Stimulated activated CD8-positive, alpha-beta memory T cell treated with anti-CD3 and anti-CD28 coated beads, Interleukin-2, amount 100 ng/mL, for 1 hour (primary cell): ENCODE results near the gene RBBP9.
"Not testable (repeated sequence)": the region's sequence is repeated elsewhere in the genome, so short reads cannot be mapped to it uniquely, and the experiment has no call there.

ENCODE experiments used
- DNase-seq, 2 donors: peaks; one replicate each; pipeline ENCODE4 v3.0.0-alpha.2; 2020; ENCODE audit warnings: low read depth in 2 of 2

Gene RBBP9

GRCh38 chr20:18504479-18505060 is 7.5 kb upstream of the RBBP9 start:
- no peak for DNase-seq

- not testable (repeated sequence) for DNase-seq
Observed at GRCh38 chr20:18501672-18502071, 4.6 kb upstream of the RBBP9 start.

DNA sequence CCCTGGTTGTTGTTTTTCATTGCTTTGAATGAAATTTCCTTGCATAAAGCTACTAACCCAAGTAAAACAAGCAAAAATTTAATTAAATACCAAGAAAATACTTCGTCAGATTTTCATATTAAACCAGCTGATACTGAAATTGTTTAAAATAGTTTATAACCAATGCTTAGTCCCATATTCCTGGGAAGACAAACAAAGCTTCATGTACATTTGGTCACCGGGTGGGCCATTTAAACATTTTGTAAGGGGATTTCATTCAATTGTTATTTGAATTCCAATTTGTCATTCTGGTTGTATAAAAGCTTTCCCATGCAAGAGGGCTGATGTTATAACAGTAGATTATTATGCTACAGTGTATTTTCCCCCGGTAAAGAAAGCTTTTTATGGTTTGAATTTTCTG is 578 bp upstream of the RBBP9 start:
- DNase-seq = no peak

- DNase-seq = no peak
Observed at GRCh38 chr20:18496042-18496441, 983 bp downstream of the RBBP9 start.

DNA sequence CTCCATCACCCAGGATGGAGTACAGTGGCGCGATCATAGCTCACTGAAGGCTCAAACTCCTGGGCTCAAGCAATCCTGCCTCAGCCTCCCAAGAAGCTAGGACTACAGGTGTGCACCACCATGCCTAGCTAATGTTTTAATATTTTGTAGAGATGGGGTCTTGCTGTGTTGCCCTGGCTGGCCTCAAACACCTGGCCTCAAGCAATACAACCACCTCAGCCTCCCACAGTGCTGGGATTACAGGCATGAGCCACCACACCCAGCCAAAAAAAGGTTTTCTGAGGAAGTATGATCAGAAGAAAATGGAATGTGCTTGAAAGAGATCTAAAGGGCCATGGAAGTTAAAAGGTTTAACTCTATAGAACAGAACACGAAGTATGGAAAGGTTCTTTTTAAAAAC is 8.7 kb downstream of the RBBP9 start:
- DNase-seq = no peak

DNA sequence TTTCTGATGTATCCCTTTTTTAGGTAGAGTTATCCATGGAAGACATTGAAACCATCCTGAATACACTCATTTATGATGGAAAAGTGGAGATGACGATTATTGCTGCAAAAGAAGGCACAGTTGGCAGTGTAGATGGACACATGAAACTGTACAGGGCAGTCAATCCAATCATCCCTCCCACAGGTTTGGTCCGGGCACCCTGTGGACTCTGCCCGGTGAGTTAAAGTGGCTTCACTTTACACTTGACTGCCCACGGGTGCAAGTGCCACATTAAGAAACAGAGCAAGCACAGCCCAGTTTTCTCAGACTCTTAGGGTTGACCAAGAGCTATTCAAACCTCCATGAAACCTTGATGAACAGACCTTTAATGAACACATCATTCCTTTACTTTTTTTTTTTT is 15.4 kb downstream of the RBBP9 start:
- DNase-seq = no peak

- DNase-seq = no peak
Observed at GRCh38 chr20:18477821-18478220, 19.2 kb downstream of the RBBP9 start.

GRCh38 chr20:18477218-18477617 is 19.8 kb downstream of the RBBP9 start:
- DNase-seq = no peak

GRCh38 chr20:18466894-18467730 is 29.9 kb downstream of the RBBP9 start, which contains the start of the genes DZANK1 and POLR3F:
TSS of gene DZANK1 (minus strand) at chr20:18467030. CDS start at chr20:18465358, 1,672 bp downstream.
TSS of gene POLR3F (plus strand) at chr20:18467390. CDS start at chr20:18467507, 117 bp downstream.
- DNase-seq = peak; percentile 82 to 85

- DNase-seq = no peak
Observed at GRCh38 chr20:18466574-18466893, 30.5 kb downstream of the RBBP9 start.

DNA sequence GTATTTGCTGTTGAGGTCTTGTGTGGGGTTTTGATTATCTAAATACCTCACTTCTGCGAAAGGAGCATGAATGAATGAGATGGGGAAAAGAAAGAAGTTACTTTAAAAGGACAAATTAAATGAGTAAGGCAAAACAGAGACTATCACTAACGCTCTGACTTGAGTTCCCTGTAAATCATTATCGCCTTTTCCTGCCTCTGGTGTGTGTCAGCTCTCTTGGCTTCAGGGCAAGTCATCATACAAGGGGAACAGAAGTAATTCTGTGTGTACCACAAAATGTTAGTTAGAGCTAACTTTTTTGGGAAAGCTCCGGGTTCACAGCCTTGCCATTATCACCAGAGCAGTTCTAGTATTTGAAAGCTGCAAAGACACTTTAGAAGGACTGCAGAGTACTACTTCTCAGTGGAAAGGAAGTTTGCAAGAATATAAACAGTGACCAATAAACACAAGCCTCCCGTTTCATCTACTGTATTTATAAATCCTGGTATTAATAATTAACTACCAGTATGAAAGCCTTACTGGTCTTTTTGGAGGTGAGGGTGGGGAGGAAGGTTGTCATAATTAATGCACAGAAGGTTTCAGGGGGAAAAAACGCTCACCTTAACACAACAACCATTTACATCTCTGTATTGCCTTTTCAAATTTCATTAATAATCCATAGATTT is 31.4 kb downstream of the RBBP9 start:
- DNase-seq = no peak

- DNase-seq = no peak
Observed at GRCh38 chr20:18456600-18456999, 40.4 kb downstream of the RBBP9 start.

DNA sequence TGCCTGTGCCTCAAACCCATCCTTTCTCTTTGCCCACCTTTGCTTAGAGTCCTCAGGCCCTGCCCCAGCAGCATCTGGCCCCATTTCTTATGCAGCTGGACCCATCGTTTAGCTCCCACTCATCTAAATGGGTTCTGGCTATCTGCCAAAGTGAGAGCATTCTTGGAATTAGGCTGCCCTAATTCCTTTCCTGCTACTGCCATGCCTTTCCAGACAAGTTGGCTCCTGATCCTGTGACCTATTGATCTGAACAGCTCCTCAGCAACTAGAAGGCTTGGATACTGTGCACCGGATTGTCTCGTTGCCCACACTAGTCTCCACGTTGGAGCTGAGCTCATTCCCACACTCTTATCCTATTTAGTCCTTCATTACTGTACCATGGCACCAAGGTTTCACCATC is 53.1 kb downstream of the RBBP9 start:
- DNase-seq = no peak

GRCh38 chr20:18440403-18440802 is 56.6 kb downstream of the RBBP9 start:
- no peak for DNase-seq

DNA sequence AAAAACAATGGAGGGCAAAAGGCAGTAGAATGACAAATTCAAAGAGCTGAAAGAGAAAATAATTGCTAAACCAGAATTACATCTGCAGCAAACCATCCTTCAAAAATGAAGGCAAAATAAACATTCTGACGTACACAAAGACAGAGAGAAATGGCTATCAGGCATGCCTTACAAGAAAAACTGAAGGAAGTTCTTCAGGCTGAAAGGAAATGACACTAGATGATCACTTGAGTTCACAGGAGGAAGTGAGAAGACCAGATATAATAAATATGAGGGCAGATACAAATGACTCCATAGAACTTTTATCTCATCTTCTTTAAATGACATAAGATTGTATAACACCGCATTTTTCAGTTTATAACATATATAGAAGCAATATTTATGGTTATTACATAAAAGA is 60.2 kb downstream of the RBBP9 start:
- no peak for DNase-seq
